IMR-90 (cell line): ENCODE data around the gene CTIF. TPM values are rescaled to one million over a fixed set of nuclear protein-coding genes. Genes with fewer than 3 reads are reported as not detected.

ENCODE experiments used
- ATAC-seq: fragments of 200-7000 bp; cut with Tn5 transposase; 2 replicates; pipeline ENCODE4 v1.9.1; 2020; ENCODE audit warnings: low read depth, mild to moderate bottlenecking, moderate library complexity
- BruUV-seq: library from RNA; stranded (reverse); fragments of 400-500 nt; replicated peaks from 2 replicates; lab custom pipeline; 2021; lab: Mats Ljungman, UMichigan
- CTCF ChIA-PET: fragments of 300-600 bp; formaldehyde crosslinking; extraction: SDS; loops from one replicate; lab custom pipeline; 2021; ENCODE audit warnings: antibody characterized with exemption; lab: Yijun Ruan, JAX
- POLR2A ChIA-PET: fragments of 300-600 bp; sonication (Branson Sonifier 250); formaldehyde crosslinking; loops from one replicate; lab custom pipeline; 2022; ENCODE audit warnings: antibody characterized with exemption; ENCODE audit not compliant: unreplicated experiment; lab: Charles Lee
- DNase-seq: peaks from one replicate; pipeline ENCODE4 v3.0.0; 2013
- H2AFZ ChIP-seq: replicated peaks from 2 replicates; pipeline ENCODE3; 2013; ENCODE audit warnings: low read length, mild to moderate bottlenecking; ENCODE audit not compliant: poor library complexity
- H2AK5ac ChIP-seq: 2 replicates; pipeline ENCODE4 v1.6.1; 2013; ENCODE audit warnings: low read depth, low read length, inconsistent platforms
- H2AK9ac ChIP-seq: replicated peaks from 2 replicates; pipeline ENCODE3; 2013; ENCODE audit warnings: mild to moderate bottlenecking, low read depth, low read length, moderate library complexity; ENCODE audit not compliant: poor library complexity
- H2BK120ac ChIP-seq: 2 replicates; pipeline ENCODE4 v1.6.1; 2013; ENCODE audit warnings: low read depth, low read length, inconsistent platforms
- H2BK15ac ChIP-seq: 3 replicates; pipeline ENCODE4 v1.6.1; 2013; ENCODE audit warnings: low read depth, low read length, inconsistent platforms
- H2BK20ac ChIP-seq: 2 replicates; pipeline ENCODE4 v1.6.1; 2013; ENCODE audit warnings: low read depth, mild to moderate bottlenecking, inconsistent platforms, low read length, moderate library complexity
- H2BK5ac ChIP-seq: 2 replicates; pipeline ENCODE4 v1.6.1; 2013; ENCODE audit warnings: mild to moderate bottlenecking, low read depth, low read length, inconsistent platforms; ENCODE audit not compliant: poor library complexity, severe bottlenecking
- H3K14ac ChIP-seq: replicated peaks from 2 replicates; pipeline ENCODE4 v1.6.1; 2013; ENCODE audit warnings: low read depth, low read length, inconsistent platforms
- H3K18ac ChIP-seq: 2 replicates; pipeline ENCODE4 v1.6.1; 2013; ENCODE audit warnings: low read depth, low read length, control low read depth
- H3K23ac ChIP-seq: 2 replicates; pipeline ENCODE4 v1.6.1; 2013; ENCODE audit warnings: low read depth, low read length, inconsistent platforms
- H3K27ac ChIP-seq: 2 replicates; pipeline ENCODE4 v1.5.1; 2013; ENCODE audit warnings: mild to moderate bottlenecking, control low read depth, low read length; ENCODE audit not compliant: insufficient read depth
- H3K27me3 ChIP-seq: 2 replicates; pipeline ENCODE4 v1.6.1; 2013; ENCODE audit warnings: low read length; ENCODE audit not compliant: control insufficient read depth, insufficient read depth
- H3K36me3 ChIP-seq: 2 replicates; pipeline ENCODE4 v1.6.1; 2013; ENCODE audit warnings: low read length, mixed read lengths; ENCODE audit not compliant: control insufficient read depth, insufficient read depth
- H3K4ac ChIP-seq: 2 replicates; pipeline ENCODE4 v1.6.1; 2013; ENCODE audit warnings: low read depth, low read length, inconsistent platforms
- H3K4me1 ChIP-seq: 2 replicates; pipeline ENCODE4 v1.6.1; 2013; ENCODE audit warnings: low read length, mixed read lengths; ENCODE audit not compliant: control insufficient read depth, insufficient read depth
- H3K4me2 ChIP-seq: 2 replicates; pipeline ENCODE4 v1.6.1; 2013; ENCODE audit warnings: low read depth, mild to moderate bottlenecking, control low read depth, low read length, moderate library complexity
- H3K4me3 ChIP-seq: 2 replicates; pipeline ENCODE4 v1.5.1; 2013; ENCODE audit warnings: low read depth, mild to moderate bottlenecking, control low read depth, low read length, moderate library complexity; ENCODE audit not compliant: insufficient read depth
- H3K56ac ChIP-seq: 2 replicates; pipeline ENCODE4 v1.6.1; 2013; ENCODE audit warnings: low read length, inconsistent platforms; ENCODE audit not compliant: insufficient read depth; ENCODE audit errors: extremely low read depth
- H3K79me1 ChIP-seq, 2 experiments: 2 replicates each; pipeline ENCODE4 v1.6.1; 2013; ENCODE audit warnings: low read length in 2 of 2, inconsistent platforms in 1 of 2, low read depth in 1 of 2
- H3K9ac ChIP-seq: 2 replicates; pipeline ENCODE4 v1.6.1; 2013; ENCODE audit warnings: low read depth, low read length, control low read depth
- H3K9me1 ChIP-seq: 2 replicates; pipeline ENCODE4 v1.6.1; 2013; ENCODE audit warnings: low read length, inconsistent platforms; ENCODE audit not compliant: insufficient read depth
- H3K9me3 ChIP-seq: 2 replicates; pipeline ENCODE4 v1.6.1; 2013; ENCODE audit warnings: low read length; ENCODE audit not compliant: control insufficient read depth, insufficient read depth
- H4K20me1 ChIP-seq: 2 replicates; pipeline ENCODE4 v1.6.1; 2013; ENCODE audit warnings: low read length, inconsistent platforms; ENCODE audit not compliant: insufficient read depth
- H4K5ac ChIP-seq: 2 replicates; pipeline ENCODE4 v1.6.1; 2013; ENCODE audit warnings: mild to moderate bottlenecking, low read depth, low read length, control low read depth
- H4K8ac ChIP-seq, 2 experiments: 2 replicates each; pipeline ENCODE4 v1.6.1; 2013; ENCODE audit warnings: low read depth in 2 of 2, low read length in 2 of 2, control low read depth in 1 of 2, inconsistent platforms in 1 of 2
- H4K91ac ChIP-seq: 2 replicates; pipeline ENCODE4 v1.6.1; 2013; ENCODE audit warnings: low read depth, low read length, inconsistent platforms; ENCODE audit not compliant: insufficient read depth
- CEBPB ChIP-seq: IDR thresholded peaks from 2 replicates; pipeline ENCODE4 v1.6.1; 2012; ENCODE audit warnings: low read depth, low read length, improper control_type of control experiment
- CHD1 ChIP-seq: IDR thresholded peaks from 2 replicates; pipeline ENCODE4 v1.6.1; 2012; ENCODE audit warnings: low read depth, low read length, improper control_type of control experiment
- FOS ChIP-seq: fragments of 150-350 bp; IDR thresholded peaks from 2 replicates; pipeline ENCODE4 v1.6.1; 2016; ENCODE audit warnings: low read depth, low read length
- MAFK ChIP-seq: IDR thresholded peaks from 2 replicates; pipeline ENCODE4 v1.6.1; 2012; ENCODE audit warnings: low read depth, low read length, improper control_type of control experiment
- MAZ ChIP-seq: IDR thresholded peaks from 2 replicates; pipeline ENCODE4 v1.6.1; 2012; ENCODE audit warnings: low read depth, mild to moderate bottlenecking, low read length, improper control_type of control experiment, moderate library complexity, borderline replicate concordance
- NFE2L2 ChIP-seq: fragments of 150-350 bp; IDR thresholded peaks from 2 replicates; pipeline ENCODE4 v1.6.1; 2016; ENCODE audit warnings: low read depth, mild to moderate bottlenecking, low read length
- POLR2A ChIP-seq: IDR thresholded peaks from 2 replicates; pipeline ENCODE4 v1.6.1; 2012; ENCODE audit warnings: mild to moderate bottlenecking, low read depth, low read length
- RAD21 ChIP-seq: IDR thresholded peaks from 2 replicates; pipeline ENCODE4 v1.6.1; 2012; ENCODE audit warnings: low read length, improper control_type of control experiment
- RCOR1 ChIP-seq: IDR thresholded peaks from 2 replicates; pipeline ENCODE4 v1.6.1; 2012; ENCODE audit warnings: mild to moderate bottlenecking, low read length, improper control_type of control experiment; ENCODE audit not compliant: insufficient replicate concordance
- RFX5 ChIP-seq: IDR thresholded peaks from 2 replicates; pipeline ENCODE4 v1.8.0; 2012; ENCODE audit warnings: low read depth, mild to moderate bottlenecking, low read length, moderate library complexity
- SMC3 ChIP-seq: fragments of 150-350 bp; IDR thresholded peaks from 2 replicates; pipeline ENCODE4 v1.6.1; 2016; ENCODE audit warnings: low read depth, mild to moderate bottlenecking, antibody characterized with exemption, low read length, moderate library complexity
- WGBS, 2 experiments: methylation state at CpG; one replicate each; pipeline versions ENCODE4 v1.1.5 to v1.1.7; 2013; ENCODE audit warnings: missing lambda C conversion rate in 2 of 2; ENCODE audit not compliant: insufficient read length in 1 of 2; ENCODE audit errors: extremely low coverage in 2 of 2; 5-methylcytosine and 5-hydroxymethylcytosine counted together
- dilution Hi-C: fragments of 300-500 bp; cut with HindIII; formaldehyde crosslinking; loops from one replicate; pipeline ENCODE4 v1.14.3; 2018; ENCODE audit warnings: low sequenced_read_pairs; ENCODE audit not compliant: unreplicated experiment
- in situ Hi-C: fragments of 300-500 bp; cut with MboI; formaldehyde crosslinking; loops from 3 replicates; pipeline ENCODE4 v1.14.3; 2019; ENCODE audit warnings: low sequenced_read_pairs, inconsistent platforms, mixed read lengths
- intact Hi-C: fragments of 100-400 bp; cut with micrococcal nuclease; formaldehyde crosslinking; loops from 2 replicates; pipeline ENCODE4 v1.10.0; 2022
- polyA plus RNA-seq, 3 experiments: library from polyadenylated mRNA; depleted of rRNA; stranded (reverse); fragments of >200 nt; gene quantifications; 2 replicates each; pipeline ENCODE4 v1.2.3, GENCODE V29; 2012; ENCODE audit warnings: low replicate concordance in 1 of 3
- total RNA-seq: library from RNA; depleted of rRNA; stranded (reverse); fragments of >200 nt; gene quantifications from 2 replicates; pipeline ENCODE4 v1.2.3, GENCODE V29; 2012
- TF ChIP-seq, protein P1 (sequence below): conservative IDR thresholded peaks from 2 replicates; pipeline ENCODE4 v1.5.1; 2012; ENCODE audit warnings: mild to moderate bottlenecking, low read depth, low read length, improper control_type of control experiment
- TF ChIP-seq, protein P2 (sequence below): fragments of 150-350 bp; IDR thresholded peaks from 2 replicates; pipeline ENCODE4 v1.6.1; 2016; ENCODE audit warnings: low read depth, mild to moderate bottlenecking, low read length, moderate library complexity, borderline replicate concordance
- TF ChIP-seq, protein P3 (sequence below): fragments of 150-350 bp; IDR thresholded peaks from 2 replicates; pipeline ENCODE4 v1.6.1; 2017; ENCODE audit warnings: mild to moderate bottlenecking, antibody characterized with exemption, low read length, low read depth

The CTIF gene
- total and polyA plus RNA-seq, 2 of the 4 experiments (the other 2 are of a cell fraction) = 25.1 to 57.0 TPM

- Histone ChIP-seq H3K23ac (no peak overlapping the region), H2AFZ (peak overlapping the region; percentile 42), H3K4ac (no peak overlapping the region), H3K4me1 (peaks cover 28% of the 10 kb centered on the region), H3K36me3 (peaks cover 55% of the 10 kb centered on the region), H3K9ac (no peak overlapping the region), H3K27me3 (no peaks in the 10 kb centered on the region), H4K5ac (no peak overlapping the region), H3K56ac (no peak overlapping the region), H3K79me1 (peaks cover 38 to 86% of the 10 kb centered on the region in 2 experiments), H3K4me3 (no peak overlapping the region), H2BK20ac (no peak overlapping the region), H4K8ac (no peak overlapping the region), H3K18ac (no peak overlapping the region), H3K27ac (no peak overlapping the region), H3K4me2 (no peak overlapping the region), H2AK5ac (no peak overlapping the region), H3K14ac (no peak overlapping the region), H2AK9ac (peak overlapping the region; percentile 19), H4K91ac (no peak overlapping the region), H4K20me1 (peaks cover 38% of the 10 kb centered on the region), H3K9me1 (peaks cover 50% of the 10 kb centered on the region), H3K9me3 (no peaks in the 10 kb centered on the region), H2BK5ac (no peak overlapping the region), H2BK120ac (no peak overlapping the region), H2BK15ac (no peak overlapping the region)
- intact Hi-C loops = no loop called here
- in situ Hi-C loops = no loop called here
- CTCF ChIA-PET = no interaction called here
- TF ChIP-seq, protein P1, sequence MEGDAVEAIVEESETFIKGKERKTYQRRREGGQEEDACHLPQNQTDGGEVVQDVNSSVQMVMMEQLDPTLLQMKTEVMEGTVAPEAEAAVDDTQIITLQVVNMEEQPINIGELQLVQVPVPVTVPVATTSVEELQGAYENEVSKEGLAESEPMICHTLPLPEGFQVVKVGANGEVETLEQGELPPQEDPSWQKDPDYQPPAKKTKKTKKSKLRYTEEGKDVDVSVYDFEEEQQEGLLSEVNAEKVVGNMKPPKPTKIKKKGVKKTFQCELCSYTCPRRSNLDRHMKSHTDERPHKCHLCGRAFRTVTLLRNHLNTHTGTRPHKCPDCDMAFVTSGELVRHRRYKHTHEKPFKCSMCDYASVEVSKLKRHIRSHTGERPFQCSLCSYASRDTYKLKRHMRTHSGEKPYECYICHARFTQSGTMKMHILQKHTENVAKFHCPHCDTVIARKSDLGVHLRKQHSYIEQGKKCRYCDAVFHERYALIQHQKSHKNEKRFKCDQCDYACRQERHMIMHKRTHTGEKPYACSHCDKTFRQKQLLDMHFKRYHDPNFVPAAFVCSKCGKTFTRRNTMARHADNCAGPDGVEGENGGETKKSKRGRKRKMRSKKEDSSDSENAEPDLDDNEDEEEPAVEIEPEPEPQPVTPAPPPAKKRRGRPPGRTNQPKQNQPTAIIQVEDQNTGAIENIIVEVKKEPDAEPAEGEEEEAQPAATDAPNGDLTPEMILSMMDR = no peak
- TF ChIP-seq RAD21 (no peak), RFX5 (no peak), POLR2A (no peak), CHD1 (no peak), RCOR1 (no peak), NFE2L2 (no peak), MAZ (no peak), FOS (no peak), CEBPB (no peak), SMC3 (no peak), MAFK (no peak)
- TF ChIP-seq, protein P2, sequence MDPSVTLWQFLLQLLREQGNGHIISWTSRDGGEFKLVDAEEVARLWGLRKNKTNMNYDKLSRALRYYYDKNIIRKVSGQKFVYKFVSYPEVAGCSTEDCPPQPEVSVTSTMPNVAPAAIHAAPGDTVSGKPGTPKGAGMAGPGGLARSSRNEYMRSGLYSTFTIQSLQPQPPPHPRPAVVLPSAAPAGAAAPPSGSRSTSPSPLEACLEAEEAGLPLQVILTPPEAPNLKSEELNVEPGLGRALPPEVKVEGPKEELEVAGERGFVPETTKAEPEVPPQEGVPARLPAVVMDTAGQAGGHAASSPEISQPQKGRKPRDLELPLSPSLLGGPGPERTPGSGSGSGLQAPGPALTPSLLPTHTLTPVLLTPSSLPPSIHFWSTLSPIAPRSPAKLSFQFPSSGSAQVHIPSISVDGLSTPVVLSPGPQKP = no peak
- TF ChIP-seq, protein P3, sequence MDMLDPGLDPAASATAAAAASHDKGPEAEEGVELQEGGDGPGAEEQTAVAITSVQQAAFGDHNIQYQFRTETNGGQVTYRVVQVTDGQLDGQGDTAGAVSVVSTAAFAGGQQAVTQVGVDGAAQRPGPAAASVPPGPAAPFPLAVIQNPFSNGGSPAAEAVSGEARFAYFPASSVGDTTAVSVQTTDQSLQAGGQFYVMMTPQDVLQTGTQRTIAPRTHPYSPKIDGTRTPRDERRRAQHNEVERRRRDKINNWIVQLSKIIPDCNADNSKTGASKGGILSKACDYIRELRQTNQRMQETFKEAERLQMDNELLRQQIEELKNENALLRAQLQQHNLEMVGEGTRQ = no peak
- BruUV-seq = no TSS peak
- DNase-seq (no peak), ATAC-seq (no peak)
- POLR2A ChIA-PET = no interaction called here
- 84% methylated on average over 2 of the region's 6 CpGs; no CpG with 5 or more reads in 1 of the 2 experiments for WGBS, 2 experiments
- dilution Hi-C loops = no loop called here
Measured at GRCh38 chr18:48763719-48764100, 224.9 kb downstream of the CTIF start.
